ENCODE data around the gene GIMAP7.
"Not testable (repeated sequence)": the region's sequence is repeated elsewhere in the genome, so short reads cannot be mapped to it uniquely, and the experiment has no call there.

GIMAP7 gene

DNA sequence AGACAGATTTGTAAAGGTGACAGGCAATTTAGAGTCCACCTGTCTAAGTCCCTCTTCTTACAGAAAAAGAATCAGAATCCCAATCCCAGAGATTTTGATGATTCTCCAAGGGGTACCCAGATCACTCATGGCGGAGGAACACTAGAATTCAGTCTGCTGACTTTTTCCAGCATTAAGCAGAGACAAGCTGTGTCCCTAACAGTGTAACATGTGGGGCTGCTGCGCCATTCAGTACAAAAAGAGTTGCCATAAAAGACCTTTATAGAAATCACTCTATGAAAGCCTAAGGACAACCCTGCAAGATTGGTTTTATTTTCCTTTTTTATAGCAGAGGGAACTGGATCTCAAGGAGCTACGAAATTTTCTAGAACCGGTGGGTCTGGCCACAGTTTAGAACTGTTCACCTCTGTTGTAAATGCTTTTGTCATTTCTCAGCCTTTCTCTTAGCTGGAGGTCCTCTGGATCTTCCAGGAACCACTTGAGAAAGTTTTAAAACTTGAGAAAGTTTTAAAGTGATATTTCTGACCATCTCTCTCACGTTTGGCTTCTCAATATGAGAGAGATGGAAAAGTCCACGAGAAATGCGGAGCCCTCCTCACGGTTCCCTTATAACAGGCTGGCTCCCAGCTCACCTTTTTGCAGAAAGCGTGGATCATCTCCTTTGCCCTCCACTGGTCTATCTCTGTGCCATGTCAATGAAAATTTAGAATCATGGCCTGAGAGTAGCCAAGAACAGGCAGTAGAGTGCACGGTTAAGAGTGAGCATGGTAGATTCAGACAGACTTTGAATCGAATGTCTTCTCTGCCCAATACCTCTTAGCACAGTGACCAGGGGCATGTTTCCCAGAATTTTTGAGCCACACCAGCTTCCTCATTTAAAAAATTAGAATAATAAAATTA lies 826 bp downstream of the GIMAP7 start:
- DNase-seq = no peak

DNA sequence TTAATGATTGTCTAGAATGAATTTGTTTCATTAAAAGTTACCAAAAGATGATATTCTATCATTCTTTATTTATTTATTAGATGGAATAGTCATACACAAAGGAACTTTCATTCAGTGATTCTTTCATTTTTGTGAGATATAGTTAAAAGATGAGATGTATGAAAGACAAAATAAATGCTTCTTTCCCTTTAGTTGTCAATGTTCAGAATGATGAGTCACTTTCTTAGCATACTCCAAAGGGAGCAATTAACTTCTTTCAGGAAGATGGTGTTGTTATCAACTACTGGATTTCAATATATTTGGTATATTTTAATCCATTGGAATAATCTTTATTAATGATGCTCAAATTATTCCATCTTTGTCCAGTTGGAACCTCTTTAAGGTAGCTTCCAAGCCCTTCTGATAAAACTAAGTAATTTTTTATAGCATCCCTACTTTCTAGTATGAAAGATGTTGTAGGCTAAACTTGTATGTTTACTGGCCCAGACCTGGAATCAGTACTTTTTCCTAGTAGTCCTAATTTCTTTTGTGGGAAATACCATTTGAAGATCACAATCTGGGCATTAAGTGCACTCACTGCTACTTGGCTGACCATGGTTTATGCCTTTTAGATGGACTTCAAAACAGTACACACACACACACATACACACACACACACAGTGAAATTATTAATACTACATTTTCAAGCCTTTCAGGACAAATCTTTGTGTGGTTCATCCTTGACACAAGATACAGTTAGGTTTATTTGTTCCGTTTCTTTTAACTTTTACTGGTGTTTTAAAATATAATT lies 2.5 kb downstream of the GIMAP7 start:
- DNase-seq = no peak

DNA sequence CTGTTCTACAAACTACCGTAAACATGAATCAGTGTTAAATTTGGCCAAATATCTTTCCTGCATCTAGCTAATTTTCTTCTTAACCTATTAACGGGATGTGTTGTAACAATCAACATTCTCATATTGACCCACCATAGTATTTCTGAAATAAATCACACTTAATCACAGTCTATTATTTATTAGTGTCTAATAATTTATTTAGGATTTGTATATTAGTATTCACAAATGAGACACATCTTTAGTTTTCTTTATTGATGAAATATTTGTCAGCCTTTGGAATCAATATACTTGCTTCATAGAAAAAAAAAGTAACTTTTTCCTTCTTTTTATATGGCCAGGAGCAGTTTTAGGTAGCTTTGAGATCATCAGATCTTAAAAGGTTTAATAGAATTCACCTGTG lies 4.6 kb downstream of the GIMAP7 start:
- DNase-seq = no peak

DNA sequence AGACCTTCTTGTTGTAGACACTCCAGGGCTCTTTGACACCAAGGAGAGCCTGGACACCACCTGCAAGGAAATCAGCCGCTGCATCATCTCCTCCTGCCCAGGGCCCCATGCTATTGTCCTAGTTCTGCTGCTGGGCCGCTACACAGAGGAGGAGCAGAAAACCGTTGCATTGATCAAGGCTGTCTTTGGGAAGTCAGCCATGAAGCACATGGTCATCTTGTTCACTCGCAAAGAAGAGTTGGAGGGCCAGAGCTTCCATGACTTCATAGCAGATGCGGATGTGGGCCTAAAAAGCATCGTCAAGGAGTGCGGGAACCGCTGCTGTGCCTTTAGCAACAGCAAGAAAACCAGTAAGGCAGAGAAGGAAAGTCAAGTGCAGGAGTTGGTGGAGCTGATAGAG lies 5.5 kb downstream of the GIMAP7 start:
- no peak for DNase-seq

DNA sequence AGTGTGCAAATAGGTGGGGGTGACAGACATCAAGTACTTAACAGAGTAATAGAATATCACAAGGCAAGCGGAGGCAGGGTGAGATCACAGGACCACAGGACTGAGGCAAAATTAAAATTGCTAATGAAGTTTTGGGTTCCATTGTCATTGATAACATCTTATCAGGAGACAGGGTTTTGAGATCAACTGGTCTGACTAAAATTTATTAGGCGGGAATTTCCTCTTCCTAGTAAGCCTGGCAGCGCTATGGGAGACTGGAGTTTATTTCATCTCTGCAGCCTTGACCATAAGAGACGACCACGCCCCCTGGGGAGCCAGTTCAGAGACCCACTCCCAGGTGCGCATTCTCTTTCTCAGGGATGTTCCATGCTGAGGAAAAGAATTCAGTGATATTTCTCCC lies 8.3 kb downstream of the GIMAP7 start:
- not testable (repeated sequence) for DNase-seq

DNA sequence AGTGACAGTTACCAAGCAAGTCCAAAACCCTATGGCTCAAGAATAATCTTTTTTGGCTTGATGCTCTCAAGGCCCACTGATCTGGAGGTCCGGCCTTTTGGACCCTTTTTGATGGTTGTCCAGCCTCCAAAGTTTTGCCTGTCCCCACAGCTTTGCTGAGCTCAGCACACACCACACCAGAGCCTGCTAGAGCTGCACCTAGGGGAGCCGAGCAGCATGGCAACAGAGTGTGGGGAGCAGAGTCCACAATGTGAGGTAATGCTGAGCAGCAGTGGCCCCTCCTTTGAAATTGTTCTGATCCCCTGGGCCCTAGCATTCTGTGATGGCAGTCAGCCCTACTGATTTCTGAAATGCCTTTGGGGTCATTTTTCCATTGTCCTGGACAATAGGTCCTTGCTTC lies 9.3 kb downstream of the GIMAP7 start:
- no peak for DNase-seq

DNA sequence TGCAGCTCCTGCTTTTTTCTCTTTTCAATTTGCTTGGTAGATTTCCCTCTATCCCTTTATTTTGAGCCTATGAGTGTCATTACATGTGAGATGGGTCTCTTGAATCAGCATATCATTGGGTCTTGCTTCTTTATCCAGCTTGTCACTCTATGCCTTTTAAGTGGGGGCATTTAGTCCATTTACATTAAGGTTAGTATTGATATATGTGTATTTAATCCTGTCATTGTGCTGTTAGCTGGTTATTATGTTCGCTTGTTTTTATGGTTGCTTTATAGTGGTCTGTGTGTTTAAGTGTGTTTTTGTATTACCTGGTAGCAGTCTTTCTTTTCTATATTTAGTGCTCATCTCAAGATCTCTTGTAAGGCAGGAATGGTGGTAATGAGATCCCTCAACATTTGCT lies 17.0 kb downstream of the GIMAP7 start:
- DNase-seq = no peak

DNA sequence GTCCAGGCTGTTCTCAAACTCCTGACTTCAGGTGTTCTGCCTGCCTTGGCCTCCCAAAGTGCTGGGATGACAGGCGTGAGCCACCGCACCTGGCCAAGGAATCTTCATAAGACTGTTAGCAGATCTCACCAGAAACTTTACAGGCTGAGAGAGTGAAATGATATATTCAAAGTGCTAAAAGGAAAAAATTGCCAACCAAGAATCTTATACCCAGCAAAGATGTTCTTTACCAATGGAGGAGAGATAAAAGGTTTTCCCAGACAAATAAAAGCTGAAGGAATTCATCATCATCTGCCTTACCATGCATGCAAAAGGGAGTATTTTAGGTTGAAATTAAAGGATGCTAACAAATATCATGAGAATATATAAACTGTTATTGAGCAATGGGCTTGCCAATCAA lies 23.6 kb downstream of the GIMAP7 start:
- DNase-seq = no peak

DNA sequence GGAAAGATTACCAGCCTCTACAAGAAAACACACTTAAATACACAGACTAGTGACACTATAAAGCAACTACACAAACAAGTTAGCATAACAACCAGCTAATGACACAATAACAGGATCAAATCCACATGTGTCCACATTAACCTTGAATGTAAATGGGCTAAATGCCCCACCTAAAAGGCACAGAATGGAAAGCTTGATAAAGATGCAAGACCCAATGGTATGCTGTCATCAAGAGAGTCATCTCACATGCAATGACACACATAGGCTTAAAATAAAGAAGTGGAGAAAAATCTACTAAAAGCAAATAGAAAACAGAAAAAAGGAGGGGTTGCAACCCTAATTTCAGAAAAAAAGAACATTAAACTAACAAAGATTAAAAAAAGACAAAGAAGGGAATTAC lies 38.5 kb downstream of the GIMAP7 start:
- no peak for DNase-seq

DNA sequence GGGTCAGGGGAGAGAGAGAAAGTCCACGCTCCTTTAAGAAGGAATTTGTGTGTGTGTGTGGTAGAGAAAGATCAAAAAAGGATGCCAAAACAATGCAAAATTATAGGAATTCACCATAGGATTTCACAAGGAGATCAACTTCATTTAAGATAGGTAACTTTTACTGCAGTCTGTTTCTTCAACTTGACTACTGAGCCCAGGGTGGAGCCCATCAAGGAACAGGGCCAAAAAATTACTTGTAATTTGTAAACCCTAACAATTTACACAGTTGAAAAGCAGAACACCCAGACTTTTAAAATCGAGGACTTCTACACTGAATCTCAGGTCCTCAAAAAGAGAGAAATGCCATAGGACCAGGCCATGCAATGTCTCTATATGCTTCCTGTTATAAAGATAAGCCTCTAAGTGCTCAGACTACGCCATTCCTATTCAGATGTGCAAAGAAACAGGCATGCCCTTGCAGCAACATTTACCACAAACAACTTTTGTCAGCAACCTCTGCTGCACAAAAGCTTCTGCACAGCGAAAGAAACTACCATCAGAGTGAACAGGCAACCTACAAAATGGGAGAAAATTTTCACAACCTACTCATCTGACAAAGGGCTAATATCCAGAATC lies 42.0 kb downstream of the GIMAP7 start:
- DNase-seq = no peak

DNA sequence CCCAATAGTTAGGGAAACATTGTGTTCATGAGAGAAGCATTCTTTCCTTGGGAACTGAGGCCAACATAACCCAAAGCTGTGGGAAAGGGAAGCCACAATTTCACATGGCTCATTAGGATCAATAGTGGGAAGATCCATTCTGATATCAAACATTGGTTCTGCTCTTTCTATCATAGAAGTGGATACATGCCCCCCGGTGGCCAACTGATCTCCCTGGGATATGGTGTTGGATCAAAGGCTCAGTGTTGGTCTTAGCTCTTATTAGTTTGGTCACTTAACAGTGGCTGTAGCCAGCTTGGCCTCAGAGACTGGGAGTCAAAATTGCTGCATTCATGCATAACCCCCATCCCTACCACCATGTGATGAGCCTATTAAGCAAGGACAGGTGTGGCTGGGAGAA lies 45.8 kb downstream of the GIMAP7 start:
- no peak for DNase-seq

DNA sequence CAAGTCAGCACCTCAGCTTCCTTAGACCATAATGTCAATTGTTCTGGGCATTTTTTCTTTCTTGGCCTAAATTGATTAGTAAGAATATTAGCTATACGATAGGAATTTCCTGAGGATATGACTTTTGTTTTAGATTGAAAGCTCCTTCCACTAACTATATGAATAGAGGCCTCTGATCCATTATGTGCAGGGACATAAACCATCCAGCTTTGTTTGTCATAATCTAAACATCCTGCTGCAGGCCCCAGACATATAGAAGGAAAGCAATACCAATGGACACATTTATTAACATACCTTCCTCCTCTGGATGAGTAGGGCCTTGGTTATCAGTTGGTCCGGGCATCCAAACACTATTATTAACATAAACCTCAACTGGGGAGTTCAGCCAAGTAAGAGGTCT lies 48.2 kb downstream of the GIMAP7 start:
- DNase-seq = no peak

DNA sequence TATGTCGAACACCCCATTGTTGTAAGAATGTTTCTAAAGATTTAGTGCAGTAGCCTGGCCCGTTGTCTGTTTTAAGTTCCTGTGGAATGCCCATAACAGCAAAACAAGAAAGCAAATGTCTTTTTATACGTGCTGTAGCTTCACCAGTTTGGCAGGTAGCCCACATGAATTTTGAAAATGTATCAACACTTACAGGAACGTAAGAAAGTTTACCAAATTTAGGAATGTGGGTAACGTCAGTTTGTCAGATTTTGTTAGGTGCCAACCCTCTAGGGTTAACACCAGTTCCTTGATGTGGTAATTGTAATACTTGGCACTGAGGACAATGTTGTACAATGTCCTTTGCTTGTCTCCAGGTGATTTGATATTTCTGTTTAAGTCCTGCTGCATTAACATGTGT lies 49.3 kb downstream of the GIMAP7 start:
- no peak for DNase-seq

DNA sequence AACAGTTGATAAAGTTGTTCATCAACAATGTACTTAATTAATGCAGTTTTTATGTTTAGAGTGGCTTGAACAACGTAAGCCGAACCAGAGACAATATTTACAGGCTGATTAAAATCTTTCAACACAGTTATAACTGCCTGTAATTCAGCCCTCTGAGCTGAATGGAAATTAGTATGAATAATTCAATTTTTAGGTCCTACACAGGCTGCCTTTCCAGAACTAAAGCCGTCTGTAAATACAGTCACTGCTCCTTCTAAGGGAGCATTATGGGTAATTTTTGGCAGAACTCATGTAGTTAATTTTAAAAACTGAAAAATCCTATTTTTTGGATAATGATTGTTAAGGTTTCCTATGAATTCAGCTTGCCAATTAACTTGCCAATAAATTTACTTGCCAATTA lies 49.9 kb downstream of the GIMAP7 start:
- DNase-seq = no peak

DNA sequence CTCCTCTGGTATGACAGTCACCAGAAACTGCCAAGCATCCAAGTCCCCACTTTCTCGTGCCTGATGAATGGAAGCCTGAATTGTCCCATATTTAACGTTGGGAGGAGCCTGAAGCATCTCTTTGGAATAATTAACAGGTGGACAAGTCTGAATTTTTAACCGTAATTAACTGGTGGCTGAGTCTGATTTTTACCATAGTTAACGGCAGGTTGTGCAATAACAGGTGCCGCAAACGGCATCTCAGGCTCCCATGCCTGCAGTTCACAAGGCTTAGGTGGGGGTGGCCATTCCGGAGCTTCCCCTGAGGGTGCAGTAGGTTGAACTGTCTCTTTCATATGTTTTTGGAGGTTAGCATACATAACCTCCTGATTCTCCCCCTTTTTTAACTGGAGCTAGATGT lies 50.6 kb downstream of the GIMAP7 start:
- no peak for DNase-seq

DNA sequence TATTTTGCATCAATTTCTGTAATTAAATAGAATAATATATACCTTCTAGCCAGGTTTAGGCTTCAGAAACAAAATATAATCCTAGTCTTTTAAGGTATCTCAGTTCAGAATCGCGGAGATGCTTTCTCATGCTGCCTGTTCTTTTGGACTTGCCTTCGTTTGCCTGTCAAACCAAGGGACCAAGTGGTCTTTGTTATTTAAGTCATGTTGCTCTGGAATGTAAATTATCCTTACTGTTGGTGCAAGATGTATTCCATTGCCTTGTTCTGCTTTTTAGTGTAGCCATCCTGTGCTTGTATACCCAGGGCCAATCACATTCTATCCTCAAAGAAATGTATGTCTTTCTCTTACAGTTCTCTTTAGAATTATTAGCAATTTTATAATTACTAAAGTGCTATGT lies 51.5 kb downstream of the GIMAP7 start:
- DNase-seq = no peak

DNA sequence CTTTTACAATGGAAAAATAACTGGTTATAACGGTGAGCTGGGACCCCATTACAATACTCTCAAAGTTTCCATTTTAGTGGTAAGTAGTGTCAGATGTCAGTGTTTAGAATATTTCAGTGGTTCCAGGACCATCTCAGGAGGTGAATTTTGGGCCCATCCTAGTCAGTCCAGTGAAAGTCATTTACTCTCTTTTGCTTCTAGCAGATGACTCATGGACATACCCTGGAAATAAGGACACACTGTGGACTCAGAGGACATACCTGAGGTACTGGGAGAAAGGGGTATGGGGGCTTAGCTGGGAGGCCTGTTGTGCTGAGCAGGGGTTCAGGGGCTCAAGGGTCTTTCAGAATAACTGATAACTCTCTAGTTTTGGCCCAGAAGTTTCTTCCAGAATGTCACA lies 51.9 kb downstream of the GIMAP7 start:
- no peak for DNase-seq

DNA sequence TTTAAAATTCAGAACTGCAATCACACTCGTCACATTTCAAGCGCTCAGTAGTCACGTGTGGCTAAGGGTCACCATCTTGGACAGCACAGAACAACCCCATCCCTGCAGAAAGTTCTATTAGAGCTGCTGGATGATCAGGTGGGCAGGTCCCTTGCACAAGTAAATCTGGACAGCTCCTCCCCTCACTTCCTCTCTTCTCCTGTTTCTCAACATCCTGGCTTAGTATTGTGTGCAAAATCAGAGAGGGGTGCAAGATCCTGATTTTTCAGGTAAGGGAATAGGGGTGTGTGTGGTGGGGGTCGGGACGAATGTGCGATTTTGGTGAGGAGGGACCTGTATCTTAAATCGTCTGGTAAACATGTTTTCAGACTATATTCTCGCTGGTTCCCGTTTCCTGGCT lies 52.5 kb downstream of the GIMAP7 start, which contains the start of gene GIMAP4:
TSS of gene GIMAP4 (plus strand) at position 222 of the 400 bp plus-strand sequence. CDS start 2,512 bp downstream, outside the sequence.
- DNase-seq = no peak

DNA sequence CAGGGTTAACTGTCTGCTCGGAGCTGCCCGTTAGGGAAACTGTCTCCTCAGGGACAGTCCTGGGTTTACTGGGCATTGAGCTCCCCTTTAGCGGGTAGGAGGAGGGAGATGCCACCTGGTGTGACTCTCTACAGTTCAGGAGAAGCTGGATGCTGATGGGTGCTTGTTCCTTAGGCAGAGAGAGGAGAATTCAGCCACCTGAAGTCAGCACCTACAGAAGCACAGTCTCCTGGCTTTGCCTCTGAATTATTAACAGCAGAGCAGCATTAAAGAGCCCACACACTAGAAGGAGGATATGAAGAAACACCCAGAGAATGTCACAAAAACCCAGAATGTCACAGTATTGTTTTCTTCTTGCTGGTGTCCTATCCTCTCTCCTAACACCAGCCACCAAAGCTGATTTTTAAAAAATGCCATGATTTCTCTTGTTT lies 53.2 kb downstream of the GIMAP7 start:
- no peak for DNase-seq

DNA sequence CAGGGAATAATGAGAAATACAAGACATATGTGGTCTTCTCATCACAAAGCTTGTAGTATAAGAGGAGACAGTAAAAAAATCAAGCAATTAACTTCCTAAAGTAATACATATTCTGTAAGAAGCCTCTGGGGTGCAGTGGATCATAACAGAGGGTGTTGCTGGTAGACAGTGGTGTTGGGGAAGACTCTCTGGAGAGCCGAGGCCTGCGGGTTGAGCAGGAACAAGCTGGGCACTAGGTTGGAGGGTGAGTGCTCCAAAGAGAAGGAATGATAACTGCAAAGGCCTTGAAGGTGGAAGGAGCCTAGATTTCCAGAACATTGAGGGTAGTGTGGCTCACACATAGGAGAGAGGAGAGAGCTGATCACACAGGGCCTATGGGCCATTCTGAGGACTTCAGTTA lies 54.0 kb downstream of the GIMAP7 start:
- no peak for DNase-seq

DNA sequence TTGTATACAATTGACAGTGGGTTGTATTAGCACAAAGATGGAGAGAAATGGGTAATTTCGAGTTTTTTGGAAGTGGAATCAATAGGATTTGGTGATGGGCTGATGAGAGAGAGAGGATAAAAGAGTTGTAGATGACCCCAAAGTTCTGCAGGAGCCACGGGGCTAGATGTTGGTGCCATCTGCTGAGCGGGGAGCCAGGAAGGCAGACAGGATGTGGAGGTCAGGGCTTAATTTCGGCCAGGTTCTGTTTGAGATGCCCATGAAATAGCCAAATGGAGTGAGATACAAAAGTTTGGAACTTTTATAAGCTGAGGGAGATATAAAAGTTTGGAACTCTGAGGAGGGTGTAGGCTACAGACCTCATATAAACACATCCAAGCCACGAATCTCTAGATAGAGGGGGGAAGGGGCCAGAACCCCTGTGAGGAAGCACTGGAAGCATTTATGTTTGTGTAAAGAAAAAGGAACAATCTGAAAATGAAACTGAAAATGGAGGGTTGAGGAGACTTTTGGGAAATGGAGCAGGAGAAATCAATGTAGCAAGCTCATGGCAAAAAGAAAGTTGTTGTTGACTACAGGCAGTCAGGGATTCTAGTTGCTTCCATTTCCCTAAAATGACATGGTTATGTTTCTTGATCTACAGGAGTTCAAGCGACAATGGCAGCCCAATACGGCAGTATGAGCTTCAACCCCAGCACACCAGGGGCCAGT lies 54.7 kb downstream of the GIMAP7 start:
- DNase-seq = no peak

Data from T-helper 9 cell (primary cell).